Stimulated activated CD4-positive, alpha-beta T cell treated with anti-CD3 and anti-CD28 coated beads, Interleukin-1b, Interleukin-23, amount 100 ng/mL, for 24 hours (primary cell): ENCODE results near the gene VCL.

Experiments
- DNase-seq, 4 experiments: peaks; one replicate each; pipeline ENCODE4 v3.0.0-alpha.2; 2020; ENCODE audit warnings: low read depth in 4 of 4, low spot score in 1 of 4

The VCL gene

DNA sequence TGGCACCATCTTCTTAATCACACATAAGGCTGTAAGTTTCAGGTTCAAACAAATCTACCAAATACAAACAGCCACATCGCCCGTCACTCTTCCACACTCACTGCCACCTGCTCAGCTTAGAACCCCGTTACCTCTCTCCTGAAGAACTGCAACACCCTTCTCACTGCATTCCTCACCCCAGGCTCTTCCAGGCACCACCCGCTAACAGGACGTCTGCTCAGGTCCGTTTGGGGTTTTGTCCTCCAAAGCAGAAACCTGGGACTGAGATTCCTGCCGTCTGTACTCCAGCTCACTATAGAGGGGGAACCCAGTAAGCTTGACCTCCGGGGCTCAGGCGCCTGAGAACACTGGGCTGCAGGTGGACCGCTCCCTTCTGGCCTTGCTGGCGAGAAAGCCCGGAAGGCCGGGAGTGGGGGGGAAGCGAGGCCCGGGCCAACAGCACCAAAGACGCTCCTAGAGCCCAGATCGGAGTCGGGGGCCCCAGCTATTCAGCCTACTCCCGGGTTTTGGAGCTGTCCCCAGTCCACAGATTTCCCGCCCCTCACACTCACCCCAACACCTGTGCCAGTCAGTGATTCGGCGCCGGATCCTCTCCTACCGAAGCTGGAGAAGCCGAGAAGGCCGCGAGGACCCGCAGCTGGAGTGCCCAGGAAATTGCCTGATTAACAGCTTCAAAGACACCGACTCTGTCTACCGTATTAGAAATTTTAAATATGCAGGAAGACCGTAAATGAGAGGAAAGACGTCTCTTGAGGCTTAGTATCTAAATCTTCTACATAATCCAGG is 152.5 kb downstream of the VCL start, which contains the start of gene AP3M1:
Gene AP3M1 (minus strand): TSS at position 625 of the 786 bp plus-strand sequence. CDS start 12,449 bp downstream, outside the sequence.
- DNase-seq = peak; percentile 50 to 73 (median 60)

- peak; percentile 100 for DNase-seq
These were observed 153.3 kb downstream of the VCL start, which contains the start of gene ADK for GRCh38 chr10:74150990-74151878. TSS of gene ADK (plus strand) at chr10:74151221. CDS start at chr10:74151279, 58 bp downstream.

GRCh38 chr10:74151879-74152722 is 154.2 kb downstream of the VCL start:
- DNase-seq = no peak

DNA sequence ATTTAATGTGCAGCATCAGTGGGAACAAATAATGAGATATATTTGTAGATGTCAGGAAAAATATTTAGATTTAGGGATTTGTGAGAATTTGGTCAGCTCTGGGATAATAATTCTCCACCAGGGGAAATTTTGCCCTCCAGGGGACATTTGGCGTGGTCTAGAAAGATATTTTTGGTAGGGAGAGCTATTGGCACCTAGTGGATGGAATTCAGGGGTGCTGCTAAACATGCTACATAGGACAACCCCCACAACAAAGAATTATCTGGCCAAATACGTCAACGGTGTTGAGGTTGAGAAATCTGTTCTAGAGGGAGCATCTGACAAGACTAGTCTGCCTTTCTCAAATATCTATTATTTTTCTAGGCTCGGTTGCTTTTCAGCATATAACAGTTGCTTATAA is 155.2 kb downstream of the VCL start:
- no peak for DNase-seq

GRCh38 chr10:74153676-74154075 is 155.8 kb downstream of the VCL start:
- no peak for DNase-seq

DNA sequence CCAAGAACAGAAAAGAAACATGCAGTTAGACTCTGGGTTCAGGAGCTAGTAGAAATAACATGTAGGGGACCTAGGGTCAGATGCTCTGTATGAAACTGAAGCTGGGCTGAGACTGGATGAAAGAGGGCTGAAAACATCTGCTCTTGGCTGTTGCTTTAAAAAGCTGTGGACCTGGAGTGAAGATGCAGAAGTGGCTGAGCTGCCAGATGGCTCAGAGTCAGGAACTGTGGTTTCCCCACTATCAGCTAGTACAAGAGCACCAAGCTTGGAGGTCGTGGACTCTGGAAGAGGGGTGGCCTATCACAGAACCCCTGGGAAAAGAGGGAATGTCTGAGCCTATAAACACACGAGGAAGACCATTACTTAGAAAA is 159.0 kb downstream of the VCL start:
- no peak for DNase-seq

- no peak for DNase-seq
These were observed 162.1 kb downstream of the VCL start for GRCh38 chr10:74160013-74160412.

- no peak for DNase-seq
These were observed 165.6 kb downstream of the VCL start for GRCh38 chr10:74163319-74164068.

DNA sequence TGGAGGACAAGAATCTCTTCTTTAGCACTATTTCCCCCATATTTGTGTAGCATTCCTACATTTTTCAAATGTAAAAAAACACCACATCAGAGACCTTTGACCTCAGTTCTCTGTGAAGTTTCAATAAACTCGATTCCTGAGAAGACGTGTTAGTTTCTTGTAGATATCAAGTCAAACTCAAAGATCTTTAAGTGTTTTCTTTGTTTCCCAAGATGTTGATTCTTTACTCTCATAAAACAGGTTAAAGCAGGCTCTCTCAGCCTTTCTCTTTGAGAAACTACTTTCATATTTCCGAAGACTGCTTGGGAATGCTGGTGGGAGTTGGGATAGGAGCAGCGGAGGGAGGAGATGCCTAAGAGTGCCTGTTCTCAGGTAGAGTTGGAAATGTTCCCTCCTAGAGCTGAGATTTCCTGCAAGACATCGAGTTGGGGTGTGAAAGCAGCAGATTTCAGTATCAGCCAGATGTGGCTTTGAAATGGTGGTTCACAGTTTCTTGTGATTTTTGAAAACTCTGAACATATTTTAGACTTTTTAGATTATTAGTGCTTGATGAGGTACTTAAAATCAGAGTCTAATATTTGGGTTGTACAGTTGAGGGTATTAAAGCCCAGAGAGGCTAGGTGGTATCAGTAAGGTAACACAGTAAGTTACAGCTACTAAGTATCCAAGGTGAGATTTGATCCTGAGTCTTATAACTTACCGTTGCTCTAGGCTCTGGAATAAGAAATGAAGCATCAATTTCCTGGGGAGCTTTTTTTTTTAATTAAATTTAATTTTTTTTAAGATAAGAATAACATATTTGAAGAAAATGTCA is 167.0 kb downstream of the VCL start:
- DNase-seq = no peak

DNA sequence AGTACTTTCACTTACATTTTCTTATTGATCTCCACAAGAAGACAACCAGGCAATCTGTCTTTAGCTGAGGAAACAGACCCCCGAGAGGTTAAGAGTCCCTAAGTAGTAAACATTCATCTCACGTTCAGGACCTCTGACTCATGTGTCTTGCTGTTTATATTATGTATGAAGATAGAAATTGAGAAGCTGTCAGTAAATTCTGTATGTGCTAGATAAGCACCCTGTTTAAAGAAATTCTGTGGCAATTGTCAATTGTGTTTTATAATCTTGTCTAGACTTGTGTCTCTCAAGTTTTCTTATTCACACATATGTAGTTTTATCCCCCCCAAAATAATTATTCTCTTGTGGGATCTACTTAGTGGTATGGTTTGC is 167.6 kb downstream of the VCL start:
- no peak for DNase-seq

GRCh38 chr10:74167443-74167842 is 169.5 kb downstream of the VCL start:
- no peak for DNase-seq
